HL-60 (cell line): ENCODE measurements around the gene PRRC1.

Experiments
- DNase-seq, 2 experiments: peaks; one replicate each; pipeline ENCODE4 v3.0.0-alpha.2; 2010 to 2020; ENCODE audit warnings: low read depth in 1 of 2, low spot score in 1 of 2
- H3K27ac ChIP-seq: fragments of 250-450 bp; sonication (Bioruptor Pico); replicated peaks from 2 replicates; pipeline ENCODE4 v1.5.1; 2020; ENCODE audit warnings: mild to moderate bottlenecking, moderate library complexity
- H3K27me3 ChIP-seq: fragments of 250-450 bp; sonication (Bioruptor Pico); 2 replicates; pipeline ENCODE4 v1.5.1; 2021; ENCODE audit warnings: mild to moderate bottlenecking, moderate library complexity; ENCODE audit not compliant: insufficient read depth, poor library complexity, severe bottlenecking
- H3K4me3 ChIP-seq: replicated peaks from 2 replicates; pipeline ENCODE4 v1.5.1; 2011; ENCODE audit warnings: mild to moderate bottlenecking, control low read depth, low read length; ENCODE audit not compliant: insufficient read depth
- CTCF ChIP-seq: IDR thresholded peaks from one replicate; pipeline ENCODE4 v1.5.1; 2011; ENCODE audit warnings: low read length, control low read depth, inconsistent platforms; ENCODE audit not compliant: insufficient read depth
- GABPA ChIP-seq: IDR thresholded peaks from 2 replicates; pipeline ENCODE4 v1.6.1; 2012; ENCODE audit warnings: low read depth
- POLR2AphosphoS5 ChIP-seq: IDR thresholded peaks from 2 replicates; pipeline ENCODE4 v1.6.1; 2012; ENCODE audit warnings: low read depth
- REST ChIP-seq: IDR thresholded peaks from 2 replicates; pipeline ENCODE4 v1.6.1; 2012; ENCODE audit warnings: low read depth; ENCODE audit not compliant: insufficient replicate concordance
- SPI1 ChIP-seq: IDR thresholded peaks from 2 replicates; pipeline ENCODE4 v1.6.1; 2012; ENCODE audit warnings: low read depth, mild to moderate bottlenecking, borderline replicate concordance

Gene PRRC1

GRCh38 chr5:127561254-127561653 is 43.8 kb downstream of the PRRC1 start:
- Histone ChIP-seq H3K27me3 (no peaks in the 10 kb centered on the region), H3K4me3 (no peak overlapping the region), H3K27ac (no peak overlapping the region)
- no peak for TF ChIP-seq CTCF
- no peak for TF ChIP-seq GABPA
- no peak for DNase-seq

- no peak overlapping the region for H3K27ac ChIP-seq
- H3K4me3 ChIP-seq: no peak overlapping the region
- no peaks in the 10 kb centered on the region for H3K27me3 ChIP-seq
- no peak; the same call in 1 of the 2 replicates for TF ChIP-seq SPI1
- TF ChIP-seq CTCF: no peak
- TF ChIP-seq GABPA: no peak
- TF ChIP-seq POLR2AphosphoS5: no peak
- TF ChIP-seq REST: no peak
- DNase-seq: peak in 1 of 2 experiments; percentile 24
These were observed 44.8 kb downstream of the PRRC1 start for GRCh38 chr5:127562252-127562651.

GRCh38 chr5:127563136-127563535 is 45.7 kb downstream of the PRRC1 start:
- no peak for DNase-seq
- TF ChIP-seq SPI1 (no peak), CTCF (no peak), REST (no peak), POLR2AphosphoS5 (no peak), GABPA (no peak)
- H3K27ac ChIP-seq: no peak overlapping the region
- H3K4me3 ChIP-seq: no peak overlapping the region
- no peaks in the 10 kb centered on the region for H3K27me3 ChIP-seq

- TF ChIP-seq CTCF (no peak), POLR2AphosphoS5 (no peak), REST (no peak), SPI1 (no peak), GABPA (no peak)
These were observed 46.7 kb downstream of the PRRC1 start for GRCh38 chr5:127564002-127564769.

More at GRCh38 chr5:127564002-127564769, 46.7 kb downstream of the PRRC1 start:
- Histone ChIP-seq H3K4me3 (no peak overlapping the region), H3K27me3 (no peaks in the 10 kb centered on the region), H3K27ac (no peak overlapping the region)
- DNase-seq: peak in 1 of 2 experiments; percentile 53
